ENCODE measurements around the gene HS3ST2.
A peak's percentile ranks its signal among the peaks of the same experiment; 100 is the strongest.

HS3ST2 gene

DNA sequence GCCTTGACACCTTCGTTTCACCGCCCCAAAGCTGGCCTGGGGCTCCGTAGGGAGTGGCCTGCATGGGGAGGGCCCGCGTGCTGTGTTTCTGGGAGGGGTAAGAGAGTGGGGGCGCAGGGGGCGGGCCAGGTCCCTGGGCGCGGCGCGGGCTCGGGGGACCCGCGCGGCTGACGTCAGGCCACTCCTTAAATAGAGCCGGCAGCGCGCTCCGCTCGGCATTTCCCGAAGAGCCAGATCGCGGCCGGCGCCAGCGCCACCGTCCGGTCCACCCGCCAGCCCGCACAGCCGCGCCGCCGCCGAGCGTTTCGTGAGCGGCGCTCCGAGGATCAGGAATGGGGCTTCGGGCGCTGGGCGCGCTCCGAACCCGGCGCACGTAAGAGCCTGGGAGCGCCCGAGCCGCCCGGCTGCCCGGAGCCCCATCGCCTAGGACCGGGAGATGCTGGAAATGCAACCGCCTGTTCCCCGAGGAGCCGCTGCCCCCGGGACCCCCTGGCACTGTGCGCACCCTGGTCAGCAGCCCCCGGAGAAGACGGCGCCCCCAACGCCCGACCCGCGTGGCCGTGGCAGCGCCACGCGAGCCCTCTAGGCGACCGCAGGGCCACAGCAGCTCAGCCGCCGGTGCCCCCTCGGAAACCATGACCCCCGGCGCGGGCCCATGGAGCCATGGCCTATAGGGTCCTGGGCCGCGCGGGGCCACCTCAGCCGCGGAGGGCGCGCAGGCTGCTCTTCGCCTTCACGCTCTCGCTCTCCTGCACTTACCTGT lies at the start of gene HS3ST2:
Gene HS3ST2, plus strand, starts transcription at position 215 of the 763 bp plus-strand sequence. Its CDS starts 449 bp downstream, at position 664.
- H3K27ac ChIP-seq = peak within 1 kb of the TSS; percentile 54
- peak; percentile 16 for DNase-seq (ENCODE audit: low read depth, low spot score)

DNA sequence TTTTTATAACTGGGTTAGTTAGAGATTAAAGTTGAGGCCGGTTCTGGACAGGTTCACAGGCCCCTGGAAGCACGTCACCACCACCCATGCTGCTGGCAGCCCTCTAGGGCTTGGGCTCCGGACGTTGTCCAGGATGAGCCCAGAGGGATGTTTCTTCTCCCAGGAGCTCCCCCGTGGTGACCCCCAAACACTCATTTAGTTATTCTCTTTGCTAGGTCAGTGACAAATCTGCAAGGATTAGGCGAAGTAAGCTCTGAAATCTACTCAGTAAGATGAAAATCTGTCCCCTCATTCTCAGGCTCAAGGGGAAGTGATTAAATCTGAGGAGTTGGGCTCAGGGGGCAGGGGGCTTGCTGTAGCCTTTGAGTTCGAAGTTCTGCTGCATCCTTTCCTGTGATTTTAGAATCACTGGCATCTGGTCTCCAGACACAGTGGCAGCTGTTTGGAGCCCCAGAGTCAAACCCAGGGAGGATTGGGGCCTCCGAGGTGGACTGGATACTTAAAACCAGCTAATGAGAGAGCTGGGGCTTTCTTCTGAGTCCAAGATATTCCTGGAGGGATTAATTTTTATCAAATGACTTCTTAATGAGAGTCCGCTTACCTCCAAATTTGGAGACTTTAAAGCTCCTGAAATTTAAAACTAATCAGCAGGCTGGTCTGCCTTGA lies 49.2 kb upstream of the HS3ST2 start:
- no peak overlapping the region for H3K27ac ChIP-seq
- no peak for DNase-seq (ENCODE audit: low read depth, low spot score)

DNA sequence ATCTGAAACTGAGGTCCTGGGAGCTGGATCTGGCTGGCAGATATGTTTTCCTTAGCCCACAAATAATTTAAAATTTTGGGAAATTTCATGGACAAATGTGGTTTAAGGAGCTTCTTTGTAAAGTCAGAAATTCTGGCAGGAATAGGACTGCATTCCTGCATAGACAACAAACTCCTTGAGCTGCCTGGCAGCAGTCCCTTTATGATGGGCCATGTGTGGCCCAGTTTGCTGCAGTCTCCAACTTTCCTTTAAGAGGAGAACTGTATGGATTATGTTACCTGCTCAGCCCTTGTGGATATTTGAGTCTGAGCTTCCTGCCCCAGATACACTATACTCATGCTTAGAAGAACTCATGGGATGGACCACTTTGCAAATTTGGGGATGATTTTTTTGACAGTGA lies 48.5 kb upstream of the HS3ST2 start:
- H3K27ac ChIP-seq = no peak overlapping the region
- DNase-seq (ENCODE audit: low read depth, low spot score) = no peak

DNA sequence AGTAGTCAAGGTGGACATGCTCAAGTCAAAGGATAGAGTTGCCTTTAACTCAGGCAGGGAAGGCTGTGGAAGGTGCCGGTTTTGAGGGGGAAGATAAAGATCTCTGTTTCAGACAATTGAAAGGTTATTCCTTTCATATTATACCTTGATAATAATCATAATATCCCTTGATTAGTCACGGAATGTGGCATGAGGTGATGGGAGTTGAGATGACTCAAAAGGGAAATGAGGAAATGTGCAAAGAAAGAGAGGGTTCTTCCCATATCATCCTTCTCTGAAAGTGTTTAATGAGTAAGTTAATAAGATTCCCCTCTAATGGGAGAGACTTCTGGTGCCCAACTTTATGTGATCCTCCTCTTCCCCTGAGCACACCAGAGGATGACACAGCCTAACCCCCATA lies 43.1 kb upstream of the HS3ST2 start:
- DNase-seq (ENCODE audit: low read depth, low spot score) = no peak
- H3K27ac ChIP-seq = no peak overlapping the region

DNA sequence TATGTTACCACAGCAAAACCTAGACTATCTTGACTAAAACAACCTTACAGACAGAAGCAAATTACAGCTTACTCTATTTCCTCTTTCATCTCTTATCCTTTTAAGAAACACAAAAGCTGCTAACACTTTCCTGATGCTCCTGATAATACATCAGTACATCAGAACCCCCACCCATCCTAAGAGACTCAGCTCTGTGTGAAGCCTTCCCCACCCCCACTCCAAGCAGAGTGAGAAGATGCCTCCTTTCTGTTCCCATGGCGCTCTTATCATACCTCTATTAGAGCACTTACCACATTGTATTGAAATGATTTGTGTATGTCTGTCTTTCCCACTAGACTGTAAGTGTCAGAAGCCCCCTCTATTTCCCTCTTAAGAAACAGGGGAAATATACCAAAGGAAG lies 42.4 kb upstream of the HS3ST2 start:
- no peak for DNase-seq (ENCODE audit: low read depth, low spot score)
- H3K27ac ChIP-seq = no peak overlapping the region

DNA sequence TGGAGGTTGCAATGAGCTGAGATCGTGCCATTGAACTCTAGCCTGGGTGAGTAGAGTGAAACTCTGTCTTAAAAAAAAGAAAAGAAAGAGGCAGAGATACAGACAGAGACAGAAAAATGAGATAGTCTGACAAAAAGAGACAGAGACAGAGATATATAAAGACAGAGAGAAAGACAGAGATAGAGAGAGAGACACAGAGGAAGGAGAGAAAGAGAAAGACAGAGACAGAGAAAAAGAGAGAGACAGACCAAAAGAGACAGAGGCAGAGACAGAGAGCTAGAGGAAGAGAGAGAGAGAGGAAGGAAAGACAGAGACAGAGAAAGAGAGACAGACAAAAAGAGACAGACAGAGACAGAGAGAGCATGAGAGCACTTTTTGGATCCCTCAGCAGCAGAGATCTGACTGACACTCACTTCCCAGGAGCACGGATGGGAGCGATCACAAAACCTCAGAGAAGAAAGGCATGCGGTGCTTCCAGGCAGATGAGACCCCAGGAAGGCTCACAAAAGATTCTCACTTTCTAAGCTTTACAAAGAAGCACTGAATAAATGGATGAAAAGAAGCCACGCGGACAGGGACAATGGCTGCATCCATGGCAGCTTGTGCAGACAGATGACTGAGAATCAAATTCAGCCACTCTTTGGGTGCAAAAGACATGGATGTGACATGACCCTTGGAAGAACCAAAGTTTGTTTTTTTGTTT lies 38.6 kb upstream of the HS3ST2 start:
- no peak for DNase-seq (ENCODE audit: low read depth, low spot score)
- no peak overlapping the region for H3K27ac ChIP-seq

DNA sequence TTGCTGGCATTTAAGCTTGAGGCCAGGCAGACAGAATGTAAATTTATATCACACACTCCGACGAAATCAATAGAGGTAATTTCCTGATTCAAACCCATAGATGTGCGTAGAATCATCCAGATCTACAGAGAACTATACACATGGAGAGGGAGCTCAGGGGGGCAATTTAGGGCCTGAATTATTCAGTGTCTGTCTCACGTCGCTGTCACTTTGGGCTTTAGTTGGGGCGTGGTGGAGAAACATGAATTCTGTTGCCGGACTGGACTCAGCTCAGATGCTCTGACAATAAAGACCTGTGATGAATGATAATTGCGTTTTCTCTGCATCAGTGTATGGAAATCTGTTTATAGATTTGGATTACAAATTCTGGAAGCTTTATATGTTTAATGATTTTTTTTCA lies 32.5 kb upstream of the HS3ST2 start:
- DNase-seq (ENCODE audit: low read depth, low spot score) = no peak
- H3K27ac ChIP-seq = no peak overlapping the region

DNA sequence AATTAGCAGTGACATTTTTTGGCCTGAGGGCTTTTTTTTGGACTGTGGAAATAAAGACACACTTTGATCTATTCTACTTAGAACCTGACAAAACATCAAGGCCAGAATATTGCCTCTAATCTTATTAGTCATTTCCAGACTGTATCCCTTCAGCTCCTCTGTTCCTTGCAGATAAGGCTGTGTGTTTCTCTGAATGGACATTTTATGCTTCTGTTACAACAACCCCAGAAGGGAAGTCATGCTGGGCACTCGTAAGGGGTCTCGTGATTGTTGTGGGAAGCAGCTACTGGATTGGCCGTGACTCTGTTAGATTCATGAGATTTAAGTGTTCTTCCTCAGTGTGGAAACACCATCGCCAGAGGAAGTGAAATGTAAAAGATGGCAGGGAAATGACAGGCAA lies 31.6 kb upstream of the HS3ST2 start:
- no peak for DNase-seq (ENCODE audit: low read depth, low spot score)
- H3K27ac ChIP-seq = no peak overlapping the region

DNA sequence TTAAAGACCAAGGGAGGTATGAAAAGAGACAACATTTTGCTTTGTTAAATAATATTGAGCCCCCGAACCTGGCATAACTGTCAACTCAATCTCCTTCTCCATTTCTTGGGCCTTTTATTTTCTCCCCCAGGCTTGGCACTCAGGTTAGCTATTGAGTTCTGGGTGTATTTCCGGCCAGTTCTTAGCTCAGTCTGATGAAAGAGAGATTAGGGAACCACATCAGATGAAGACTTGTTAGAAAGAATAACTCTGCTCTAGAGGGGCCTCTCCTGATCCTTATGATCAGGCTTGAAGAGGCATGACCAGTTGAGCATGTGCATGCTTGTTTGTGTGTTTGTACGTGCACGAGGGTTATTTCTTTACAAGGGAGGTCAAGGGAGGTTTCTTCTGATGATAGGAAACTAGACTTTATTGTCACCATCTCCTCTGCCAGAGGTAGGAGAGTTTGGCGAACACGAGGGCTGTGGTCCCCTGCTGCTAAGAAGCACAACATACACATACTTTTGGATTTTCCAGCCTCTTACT lies 29.2 kb upstream of the HS3ST2 start:
- no peak for DNase-seq (ENCODE audit: low read depth, low spot score)
- H3K27ac ChIP-seq = no peak overlapping the region

DNA sequence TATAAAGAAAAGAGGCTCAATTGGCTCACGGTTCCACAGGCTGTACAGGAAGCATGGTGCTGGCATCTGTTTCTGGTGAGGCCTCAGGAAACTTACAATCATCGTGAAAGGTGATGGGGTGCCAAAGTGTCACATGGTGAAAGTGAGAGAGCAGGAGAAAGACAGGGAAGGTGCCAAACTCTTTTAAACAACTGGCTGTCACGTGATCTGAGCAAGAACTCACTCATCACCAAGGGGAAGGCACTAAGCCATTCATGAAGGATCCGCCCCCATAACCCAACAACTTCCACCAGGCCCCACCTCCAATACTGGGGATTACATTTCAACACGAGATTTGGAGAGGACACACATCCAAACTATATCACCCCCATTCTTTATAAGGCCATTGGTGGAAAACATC lies 28.4 kb upstream of the HS3ST2 start:
- DNase-seq (ENCODE audit: low read depth, low spot score) = no peak
- no peak overlapping the region for H3K27ac ChIP-seq

DNA sequence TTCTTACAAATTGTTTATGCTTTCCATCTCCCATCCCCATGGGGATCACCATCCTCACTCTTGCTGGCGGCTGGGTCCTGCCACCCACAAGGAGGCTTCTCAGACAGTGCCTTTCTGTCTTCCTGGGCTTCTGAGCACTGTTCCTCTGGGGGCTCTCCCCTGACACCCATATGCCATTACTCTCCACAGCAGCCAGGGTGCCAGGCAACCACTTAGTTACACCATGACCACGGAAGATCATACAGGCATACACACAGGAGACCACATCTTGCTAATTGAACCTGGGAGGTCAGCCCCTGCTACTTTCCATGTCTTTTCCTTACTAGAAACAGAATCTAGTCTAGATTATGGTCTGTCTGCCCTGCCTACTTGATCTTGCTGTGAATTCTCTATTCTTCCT lies 27.7 kb upstream of the HS3ST2 start:
- no peak overlapping the region for H3K27ac ChIP-seq

DNA sequence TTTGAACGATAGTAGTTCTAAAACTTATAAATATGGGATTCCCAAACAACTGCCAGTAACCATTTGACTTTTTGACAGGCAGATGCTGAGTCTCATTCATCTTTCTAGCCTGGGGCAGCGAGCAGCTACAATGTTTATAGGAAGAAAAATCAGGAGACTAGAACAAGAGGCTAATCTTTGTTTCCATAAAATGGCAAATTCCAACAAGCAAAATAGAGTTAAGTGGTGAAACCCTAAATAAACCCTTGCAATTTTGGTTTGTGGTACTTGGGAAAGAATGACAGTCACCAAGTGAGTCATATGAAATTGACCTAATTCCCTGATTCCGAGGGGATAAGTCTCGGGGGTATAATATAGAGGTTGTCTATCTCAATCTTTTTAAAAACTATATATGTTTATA lies 27.3 kb upstream of the HS3ST2 start:
- no peak overlapping the region for H3K27ac ChIP-seq
- no peak for DNase-seq (ENCODE audit: low read depth, low spot score)

More for the DNA sequence above, 27.7 kb upstream of the HS3ST2 start:
- DNase-seq (ENCODE audit: low read depth, low spot score) = no peak

DNA sequence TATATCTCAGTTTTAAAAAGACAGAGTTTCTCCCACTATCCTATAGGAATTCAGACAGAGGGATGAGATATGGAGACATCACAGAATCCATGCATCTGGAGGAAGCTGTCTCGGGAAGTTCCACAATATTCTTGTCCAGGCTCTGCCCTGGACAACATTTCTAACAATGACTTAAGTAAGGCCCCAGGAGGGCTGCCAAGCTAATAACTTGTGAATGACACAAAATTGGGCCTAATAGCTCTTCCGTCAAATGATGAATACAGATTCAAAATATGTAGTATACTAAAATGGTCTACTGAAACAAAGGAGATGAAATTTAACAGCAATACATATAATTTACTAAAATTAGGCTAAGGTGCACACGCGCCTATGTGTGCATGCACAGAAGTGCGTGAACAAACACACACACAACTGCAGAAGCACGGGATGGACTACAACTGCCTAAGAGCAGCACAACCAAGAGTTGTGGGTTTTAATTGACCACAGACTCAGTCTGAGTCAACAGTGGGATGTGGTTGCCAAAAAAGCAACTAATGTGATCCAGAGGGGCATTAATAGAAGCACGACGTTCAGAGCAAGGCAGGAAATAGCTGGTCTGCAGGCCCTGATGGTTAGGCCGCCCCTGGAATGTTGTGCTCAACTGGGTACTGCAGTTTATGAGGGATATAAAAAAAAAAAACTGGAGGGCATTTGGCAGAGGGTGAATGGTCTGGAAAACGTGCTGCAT lies 26.3 kb upstream of the HS3ST2 start:
- peak; percentile 36 for DNase-seq (ENCODE audit: low read depth, low spot score)
- H3K27ac ChIP-seq = peak overlapping the region; percentile 49

DNA sequence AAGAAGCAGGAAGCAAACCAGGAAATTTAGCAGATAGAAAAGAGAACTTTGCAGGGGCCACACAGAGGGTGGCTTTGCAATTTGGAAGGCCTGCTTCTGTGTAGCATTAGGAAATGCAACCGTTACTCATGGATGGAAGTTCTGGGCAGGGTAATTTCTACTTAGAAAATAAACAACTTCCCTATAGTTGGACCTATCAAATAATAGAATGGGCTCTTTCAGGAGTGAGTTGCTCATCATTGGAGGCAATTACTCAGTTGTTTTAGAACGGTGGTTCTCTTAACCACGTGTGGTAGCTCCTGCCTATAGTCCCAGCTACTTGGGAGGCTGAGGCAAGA lies 25.8 kb upstream of the HS3ST2 start:
- no peak for DNase-seq (ENCODE audit: low read depth, low spot score)
- peak overlapping the region; percentile 49 for H3K27ac ChIP-seq

DNA sequence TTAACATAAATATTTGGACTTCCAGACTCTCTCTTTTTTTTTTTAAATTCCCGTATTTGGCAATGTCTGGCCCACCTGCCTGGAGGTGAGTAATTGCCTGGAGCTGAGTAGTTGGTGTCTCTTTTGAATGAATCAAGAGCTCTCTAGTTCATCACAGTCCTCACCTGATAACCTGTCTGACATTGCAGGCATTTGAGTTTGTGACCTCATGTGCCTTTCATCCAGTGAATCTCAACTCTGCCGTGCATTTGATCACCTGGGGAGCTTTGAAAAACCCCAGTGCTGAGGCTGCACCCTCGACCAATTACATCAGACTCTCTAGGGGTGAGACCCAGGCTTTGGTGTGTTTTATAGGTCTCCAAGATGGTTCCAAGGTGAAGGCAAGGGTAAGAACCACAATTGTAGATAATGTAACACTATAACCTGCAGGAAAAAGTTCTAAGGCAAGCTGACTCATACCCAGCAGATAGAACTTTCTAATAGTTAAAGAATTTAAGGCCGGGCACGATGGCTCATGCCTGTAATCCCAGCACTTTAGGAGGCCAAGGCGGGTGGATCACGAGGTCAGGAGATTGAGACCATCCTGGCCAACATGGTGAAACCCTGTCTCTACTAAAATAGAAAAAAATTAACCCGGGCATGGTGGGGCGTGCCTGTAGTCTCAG lies 24.5 kb upstream of the HS3ST2 start:
- H3K27ac ChIP-seq = peak overlapping the region; percentile 49
- no peak for DNase-seq (ENCODE audit: low read depth, low spot score)

DNA sequence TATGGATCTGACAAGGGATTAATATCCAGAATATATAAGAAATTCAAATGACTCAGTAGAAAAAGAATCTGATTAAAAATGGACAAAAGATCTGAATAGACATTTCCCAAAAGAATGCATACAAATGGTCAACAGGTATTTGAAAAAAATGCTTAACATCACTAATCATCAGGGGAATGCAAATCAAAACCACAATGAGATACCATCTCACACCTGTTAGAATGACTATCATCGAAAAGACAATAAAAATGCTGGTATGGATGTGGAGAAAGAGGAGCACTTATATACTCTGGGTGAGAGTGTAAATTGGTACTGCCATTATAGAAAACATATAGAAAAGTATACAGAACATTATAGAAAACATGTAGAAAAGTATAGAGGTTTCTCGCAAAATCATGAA lies 16.4 kb upstream of the HS3ST2 start:
- no peak overlapping the region for H3K27ac ChIP-seq
- no peak for DNase-seq (ENCODE audit: low read depth, low spot score)

DNA sequence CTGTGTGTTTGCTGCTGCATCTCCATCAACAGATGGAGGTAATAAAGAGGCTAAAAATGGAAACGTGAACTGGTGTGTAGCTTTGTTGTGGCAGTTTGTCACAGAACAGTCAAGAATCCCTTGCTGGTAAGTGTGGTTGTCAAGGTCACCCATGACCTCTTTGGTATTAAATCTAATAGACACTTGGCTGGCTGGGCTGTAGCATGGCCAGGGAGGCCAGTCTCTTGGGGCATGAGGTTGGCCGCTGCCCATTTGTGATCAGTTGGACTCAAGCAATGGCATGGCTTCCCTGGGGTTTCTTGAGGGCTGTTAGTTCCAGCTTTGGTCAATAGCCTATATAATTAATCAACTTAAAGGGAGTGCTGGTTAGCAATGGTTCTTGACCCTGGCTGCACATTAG lies 14.8 kb upstream of the HS3ST2 start:
- DNase-seq (ENCODE audit: low read depth, low spot score) = no peak
- H3K27ac ChIP-seq = no peak overlapping the region

DNA sequence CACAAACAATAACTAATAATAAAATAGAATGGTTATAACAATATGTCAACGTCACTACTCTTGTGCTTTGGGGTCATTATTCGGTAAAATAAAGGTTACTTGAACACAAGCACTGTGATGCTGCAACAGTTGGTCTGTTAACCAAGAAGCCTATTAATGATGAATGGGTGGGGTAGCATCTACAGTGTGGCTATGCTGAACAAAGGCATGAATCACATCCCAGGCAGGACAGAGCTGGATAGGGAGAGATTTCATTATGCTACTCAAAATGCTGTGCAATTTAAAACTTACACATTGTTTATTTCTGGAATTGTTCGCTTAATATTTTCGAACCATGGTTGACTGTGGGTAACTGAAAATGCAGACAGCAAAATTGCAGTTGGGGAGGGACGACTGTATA lies 9.1 kb upstream of the HS3ST2 start:
- no peak for DNase-seq (ENCODE audit: low read depth, low spot score)
- H3K27ac ChIP-seq = no peak overlapping the region

DNA sequence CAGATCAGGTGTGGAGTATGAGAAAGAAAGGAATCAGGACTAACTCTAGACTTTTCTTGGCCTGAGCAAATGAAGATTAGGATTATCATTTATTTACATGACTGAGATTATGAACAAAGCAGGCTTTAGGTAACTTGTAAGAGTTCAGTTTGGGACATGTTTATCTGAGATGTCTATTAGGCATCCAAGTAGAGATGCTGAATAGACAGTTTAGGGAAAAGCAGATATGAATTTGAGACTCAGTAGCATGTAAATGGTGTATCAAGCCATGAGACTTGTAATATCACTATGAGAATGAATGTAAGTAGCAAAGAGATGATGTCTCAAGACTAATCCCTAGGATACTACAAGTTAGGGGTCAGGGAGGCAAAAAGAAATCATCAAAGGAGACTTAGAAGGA lies 8.6 kb upstream of the HS3ST2 start:
- no peak for DNase-seq (ENCODE audit: low read depth, low spot score)
- H3K27ac ChIP-seq = no peak overlapping the region

DNA sequence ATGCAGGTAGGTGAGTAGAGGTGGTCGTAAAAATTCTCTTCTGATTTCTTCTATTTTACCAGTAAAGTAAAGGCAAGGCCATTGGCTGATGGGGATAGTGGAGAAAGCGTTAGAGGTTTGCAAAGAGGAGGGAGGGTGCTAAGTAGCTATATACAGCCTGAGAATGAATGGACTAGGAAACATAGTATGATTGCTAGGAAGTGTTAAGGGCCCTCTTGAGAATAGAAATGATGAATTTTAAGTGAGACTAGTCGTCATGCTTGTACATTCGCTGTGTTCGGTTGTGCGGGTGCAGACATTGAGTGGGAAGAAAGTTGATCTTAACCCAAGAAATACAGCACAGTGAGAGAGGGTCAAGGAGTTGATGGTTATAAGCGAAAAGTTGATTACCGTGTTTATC lies 7.2 kb upstream of the HS3ST2 start:
- DNase-seq (ENCODE audit: low read depth, low spot score) = no peak
- H3K27ac ChIP-seq = no peak overlapping the region

All from epithelial cell of prostate (primary cell).